ENCODE results near the gene CELA3B.
"Not testable (repeated sequence)": the region's sequence is repeated elsewhere in the genome, so short reads cannot be mapped to it uniquely, and the experiment has no call there.

The CELA3B gene

GRCh38 chr1:21976703-21977239 lies at the start of gene CELA3B:
Gene CELA3B, plus strand, starts transcription at chr1:21977022. Its CDS starts 18 bp downstream, at chr1:21977040.
- not testable (repeated sequence) for DNase-seq (ENCODE audit: low spot score)

- DNase-seq (ENCODE audit: low spot score), result peak; percentile 63
Observed at GRCh38 chr1:21927533-21928237, 49.1 kb upstream of the CELA3B start.

- no peak for DNase-seq (ENCODE audit: low spot score)
Observed at GRCh38 chr1:21930080-21930571, 46.7 kb upstream of the CELA3B start.

- no peak for DNase-seq (ENCODE audit: low spot score)
Observed at GRCh38 chr1:21930629-21931170, 46.1 kb upstream of the CELA3B start.

GRCh38 chr1:21931171-21932093 lies 45.4 kb upstream of the CELA3B start:
- DNase-seq (ENCODE audit: low spot score), result peak; percentile 58

GRCh38 chr1:21932127-21932526 lies 44.7 kb upstream of the CELA3B start:
- DNase-seq (ENCODE audit: low spot score), result no peak

- no peak for DNase-seq (ENCODE audit: low spot score)
Observed at GRCh38 chr1:21933397-21934248, 43.2 kb upstream of the CELA3B start.

- DNase-seq (ENCODE audit: low spot score), result no peak
Observed at GRCh38 chr1:21935393-21935804, 41.4 kb upstream of the CELA3B start.

GRCh38 chr1:21935891-21936365 lies 40.9 kb upstream of the CELA3B start:
- DNase-seq (ENCODE audit: low spot score), result no peak

GRCh38 chr1:21936366-21937031 lies 40.3 kb upstream of the CELA3B start:
- no peak for DNase-seq (ENCODE audit: low spot score)

GRCh38 chr1:21937034-21937371 lies 39.8 kb upstream of the CELA3B start, which contains the start of gene HSPG2:
Gene HSPG2, minus strand, starts transcription at chr1:21937310. Its CDS starts 93 bp downstream, at chr1:21937217.
- DNase-seq (ENCODE audit: low spot score), result no peak

GRCh38 chr1:21937372-21938121 lies 39.3 kb upstream of the CELA3B start:
- peak; percentile 84 for DNase-seq (ENCODE audit: low spot score)

- no peak for DNase-seq (ENCODE audit: low spot score)
Observed at GRCh38 chr1:21938732-21939538, 37.9 kb upstream of the CELA3B start.

GRCh38 chr1:21939650-21940374 lies 37.0 kb upstream of the CELA3B start:
- DNase-seq (ENCODE audit: low spot score), result peak; percentile 67

GRCh38 chr1:21940492-21940891 lies 36.3 kb upstream of the CELA3B start:
- no peak for DNase-seq (ENCODE audit: low spot score)

- DNase-seq (ENCODE audit: low spot score), result no peak
Observed at GRCh38 chr1:21941370-21941769, 35.5 kb upstream of the CELA3B start.

GRCh38 chr1:21942464-21942863 lies 34.4 kb upstream of the CELA3B start:
- no peak for DNase-seq (ENCODE audit: low spot score)

- DNase-seq (ENCODE audit: low spot score), result not testable (repeated sequence)
Observed at GRCh38 chr1:21942959-21943640, 33.7 kb upstream of the CELA3B start.

Measured in LoVo (cell line).